Measurements from ENCODE around the gene PIKFYVE. TPM values are rescaled to one million over a fixed set of nuclear protein-coding genes. Genes with fewer than 3 reads are reported as not detected.
"Not testable (repeated sequence)": the region's sequence is repeated elsewhere in the genome, so short reads cannot be mapped to it uniquely, and the experiment has no call there.

Gene PIKFYVE
- total RNA-seq, 1 experiment from 2014 or later: 11.4 TPM

GRCh38 chr2:208255557-208256106 is 10.4 kb upstream of the PIKFYVE start:
- DNase-seq (ENCODE audit: low read depth): no peak

DNA sequence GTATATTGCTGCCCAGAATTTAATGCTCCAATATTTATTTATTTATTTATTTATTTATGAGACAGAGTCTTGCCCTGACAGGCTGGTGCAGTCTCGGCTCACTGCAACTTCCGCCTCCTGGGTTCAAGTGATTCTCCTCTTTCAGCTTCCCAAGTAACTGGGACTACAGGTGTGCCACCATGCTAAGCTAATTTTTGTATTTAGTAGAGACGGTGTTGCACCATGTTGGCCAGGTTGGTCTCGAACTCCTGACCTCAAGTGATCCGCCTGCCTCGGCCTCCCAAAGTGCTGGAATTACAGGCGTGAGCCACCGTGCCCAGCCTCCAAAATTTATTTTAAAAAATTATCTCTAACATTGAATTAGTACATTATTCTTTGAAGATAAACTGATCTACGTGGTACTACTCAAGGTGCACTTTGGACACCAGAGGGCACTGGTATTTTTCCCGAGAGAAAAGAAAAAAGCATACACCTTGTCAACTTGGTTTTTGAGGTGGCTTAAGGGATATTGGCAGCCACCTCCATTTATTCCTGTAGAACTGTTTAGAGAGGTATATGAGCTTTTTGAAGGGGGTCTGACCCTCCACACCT is 9.8 kb upstream of the PIKFYVE start:
- no peak for DNase-seq (ENCODE audit: low read depth)

GRCh38 chr2:208256849-208257813 is 8.9 kb upstream of the PIKFYVE start:
- DNase-seq (ENCODE audit: low read depth): not testable (repeated sequence)

DNA sequence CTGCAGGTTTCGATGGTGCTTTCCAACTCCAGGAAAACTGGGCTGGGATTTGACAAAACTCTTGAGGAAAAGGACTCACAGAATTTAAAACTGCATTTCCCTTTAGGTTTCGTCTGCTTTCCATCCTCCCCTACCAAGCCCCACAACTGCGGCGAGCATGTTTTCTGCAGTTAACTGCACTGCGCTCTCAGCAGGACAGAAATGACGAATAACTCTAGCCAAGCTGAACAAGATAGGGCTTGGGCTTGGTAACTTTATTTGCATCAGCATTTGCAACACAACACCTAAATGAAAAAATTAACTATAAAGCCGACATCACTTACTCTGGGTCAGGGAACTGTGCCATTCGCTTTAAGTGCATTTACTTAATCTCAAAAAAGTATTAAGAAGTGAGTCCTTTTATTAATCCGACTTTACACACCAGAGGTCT is 669 bp upstream of the PIKFYVE start:
- peak; percentile 39 for DNase-seq (ENCODE audit: low read depth)

DNA sequence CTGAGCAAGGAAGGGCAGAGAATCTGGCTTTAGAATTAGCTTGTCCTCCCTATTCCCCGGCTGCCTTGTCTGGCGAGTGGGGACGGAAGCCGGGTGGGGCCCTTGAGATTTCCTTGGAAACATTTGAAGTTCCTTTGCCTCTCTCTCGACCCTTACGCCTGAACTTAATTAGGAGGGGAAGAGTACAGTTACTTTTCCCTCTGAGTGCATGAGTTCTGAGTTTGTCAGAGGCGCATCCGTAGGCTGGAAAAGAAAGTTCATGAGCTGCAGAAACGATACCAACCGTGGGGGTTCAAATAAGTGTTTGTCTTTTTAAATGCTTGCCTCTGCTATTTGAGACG is 468 bp downstream of the PIKFYVE start:
- DNase-seq (ENCODE audit: low read depth): no peak

DNA sequence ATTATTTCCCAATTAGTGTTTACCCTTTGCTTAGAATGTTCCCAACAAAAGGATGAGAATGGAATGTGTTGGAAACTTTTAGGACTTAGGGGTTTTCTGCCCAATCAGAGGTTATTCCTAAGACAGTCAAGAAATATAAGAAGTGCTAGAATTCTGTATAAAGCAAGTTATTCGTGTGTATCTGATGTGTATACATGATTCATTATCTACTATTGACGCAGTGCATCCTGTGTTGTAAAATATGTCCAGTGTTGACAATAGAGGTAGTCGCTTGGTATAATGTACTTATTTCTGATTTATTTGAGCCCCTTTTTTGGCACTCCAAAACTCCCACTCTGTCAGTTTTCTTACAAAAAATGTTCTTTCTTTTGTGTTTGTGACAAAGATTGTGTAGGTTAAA is 881 bp downstream of the PIKFYVE start:
- no peak for DNase-seq (ENCODE audit: low read depth)

DNA sequence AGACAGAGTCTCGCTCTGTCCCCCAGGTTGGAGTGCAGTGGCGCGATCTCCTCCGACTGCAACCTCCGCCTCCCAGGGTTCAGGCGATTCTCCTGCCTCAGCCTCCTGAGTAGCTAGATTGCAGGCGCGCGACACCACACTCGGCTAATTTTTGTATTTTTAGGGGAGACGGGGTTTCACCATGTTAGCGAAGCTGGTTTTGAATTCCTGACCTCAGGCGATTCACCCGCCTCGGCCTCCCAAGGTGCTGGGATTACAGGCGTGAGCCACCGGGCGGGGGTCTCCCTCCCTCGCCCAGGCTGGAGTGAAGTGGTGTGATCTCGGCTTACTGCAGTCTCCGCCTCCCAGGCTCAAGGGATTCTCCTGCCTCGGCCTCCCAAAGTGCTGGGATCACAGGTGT is 1.5 kb downstream of the PIKFYVE start:
- DNase-seq (ENCODE audit: low read depth): not testable (repeated sequence)

- no peak for DNase-seq (ENCODE audit: low read depth)
Measured at GRCh38 chr2:208268156-208268952, 2.3 kb downstream of the PIKFYVE start.

- DNase-seq (ENCODE audit: low read depth): no peak
Measured at GRCh38 chr2:208269091-208269490, 3.0 kb downstream of the PIKFYVE start.

GRCh38 chr2:208274748-208275147 is 8.7 kb downstream of the PIKFYVE start:
- no peak for DNase-seq (ENCODE audit: low read depth)

- no peak for DNase-seq (ENCODE audit: low read depth)
Measured at GRCh38 chr2:208278549-208278948, 12.5 kb downstream of the PIKFYVE start.

DNA sequence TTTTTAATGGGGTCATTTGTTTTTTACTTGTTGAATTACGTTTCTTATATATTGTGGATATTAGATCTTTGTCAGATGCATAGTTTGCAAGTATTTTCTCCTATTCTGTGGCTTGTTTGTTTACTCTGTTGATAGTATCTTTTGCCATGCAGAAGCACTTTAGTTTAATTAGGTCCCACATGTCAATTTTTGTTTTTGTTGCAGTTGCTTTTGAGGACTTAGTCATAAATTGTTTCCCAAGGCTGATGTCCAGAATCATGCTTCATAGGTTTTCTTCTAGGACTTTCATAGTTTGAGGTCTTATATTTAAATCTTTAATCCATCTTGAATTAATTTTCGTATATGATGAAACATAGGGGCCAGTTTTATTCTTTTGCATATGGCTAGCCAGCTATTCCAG is 13.2 kb downstream of the PIKFYVE start:
- DNase-seq (ENCODE audit: low read depth): no peak

DNA sequence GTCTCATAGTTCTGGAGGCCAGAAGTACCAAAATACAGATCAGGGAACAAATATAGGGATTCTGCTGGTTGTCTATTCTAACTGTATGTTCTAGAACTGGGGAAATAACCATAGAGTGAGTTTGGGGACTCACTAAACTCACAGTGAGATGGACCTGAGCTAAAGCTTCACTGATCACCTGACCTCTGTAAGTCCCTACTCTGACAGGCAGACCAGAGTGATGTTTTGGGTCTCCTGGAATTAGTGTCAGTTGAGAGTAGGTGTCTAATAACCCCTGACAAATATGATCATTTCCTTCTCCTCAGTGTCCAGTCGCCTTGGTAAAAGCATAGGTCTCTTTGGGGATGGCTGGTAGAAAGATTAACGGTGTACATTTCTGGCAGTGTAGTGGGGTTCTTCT is 14.2 kb downstream of the PIKFYVE start:
- DNase-seq (ENCODE audit: low read depth): no peak

DNA sequence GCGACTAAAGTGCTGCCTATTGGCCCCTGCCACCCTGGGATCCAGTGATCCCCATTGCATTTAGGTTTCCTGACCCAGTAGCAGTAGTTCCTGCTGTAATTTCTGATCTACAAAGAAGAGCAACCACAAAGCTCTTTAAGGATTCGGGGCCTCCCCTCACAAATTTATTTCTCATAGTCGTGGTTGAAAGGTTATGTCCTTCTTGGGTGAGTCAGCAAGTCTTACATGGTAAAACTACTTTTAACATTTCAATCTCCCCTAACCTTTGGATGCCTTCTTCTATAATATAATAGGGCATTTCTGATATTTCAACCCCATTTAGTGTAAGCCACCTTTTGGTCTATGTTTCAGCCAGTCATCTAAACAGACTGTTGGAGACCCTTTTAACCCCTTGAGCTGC is 14.9 kb downstream of the PIKFYVE start:
- no peak for DNase-seq (ENCODE audit: low read depth)

GRCh38 chr2:208285853-208286252 is 19.8 kb downstream of the PIKFYVE start:
- DNase-seq (ENCODE audit: low read depth): no peak

DNA sequence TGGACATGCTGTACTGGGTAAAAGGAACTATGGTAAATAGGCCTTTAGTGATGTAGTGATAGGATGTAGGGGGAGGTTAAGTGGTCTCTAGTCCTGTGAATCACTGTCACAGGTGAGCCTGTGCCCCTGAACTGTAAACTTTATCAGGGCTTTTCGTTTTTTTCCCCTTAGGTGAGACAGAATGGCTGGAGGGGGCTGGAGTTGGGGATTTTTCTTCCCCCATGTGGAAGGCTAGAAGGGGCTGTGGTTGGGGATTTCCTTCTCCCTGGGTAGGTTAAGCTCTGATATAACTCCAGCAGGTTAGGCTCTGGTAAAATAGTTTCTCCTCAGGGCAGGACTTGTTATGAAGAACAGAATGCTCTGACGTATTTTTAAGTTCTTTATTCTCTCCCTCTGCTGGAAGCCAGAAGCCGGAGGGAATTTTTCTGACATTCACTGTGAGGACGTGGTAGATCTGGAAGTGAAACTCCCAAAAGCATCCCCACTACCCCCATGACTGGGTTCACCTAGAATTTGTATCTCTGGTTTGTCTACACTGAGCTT is 28.5 kb downstream of the PIKFYVE start:
- DNase-seq (ENCODE audit: low read depth): no peak

- DNase-seq (ENCODE audit: low read depth): no peak
Measured at GRCh38 chr2:208295834-208296233, 29.8 kb downstream of the PIKFYVE start.

GRCh38 chr2:208296610-208297009 is 30.6 kb downstream of the PIKFYVE start:
- DNase-seq (ENCODE audit: low read depth): no peak

GRCh38 chr2:208297961-208298360 is 31.9 kb downstream of the PIKFYVE start:
- DNase-seq (ENCODE audit: low read depth): no peak

GRCh38 chr2:208300847-208301618 is 35.0 kb downstream of the PIKFYVE start:
- DNase-seq (ENCODE audit: low read depth): no peak

- DNase-seq (ENCODE audit: low read depth): no peak
Measured at GRCh38 chr2:208304157-208304556, 38.1 kb downstream of the PIKFYVE start.

Data from Daoy (cell line).